SK-N-SH treated with all-trans-retinoic acid at 6 μM for 48 hours (cell line): ENCODE data around the gene ABHD11.

Source experiments
- ATAC-seq: fragments of 200-7000 bp; cut with Tn5 transposase; 3 replicates; pipeline ENCODE4 v1.9.1; 2020; ENCODE audit warnings: mild to moderate bottlenecking, moderate library complexity
- ARNTL ChIP-seq: fragments of 450-650 bp; formaldehyde crosslinking; IDR thresholded peaks from 2 replicates; pipeline ENCODE4 v1.5.0; 2020; ENCODE audit warnings: low read depth, mild to moderate bottlenecking, moderate library complexity, borderline replicate concordance
- BACH2 ChIP-seq: fragments of 250-450 bp; sonication (Bioruptor Pico); IDR thresholded peaks from 2 replicates; pipeline ENCODE4 v1.9.0; 2021; ENCODE audit warnings: mild to moderate bottlenecking, borderline replicate concordance
- CREB5 ChIP-seq: fragments of 250-450 bp; sonication (Bioruptor Pico); IDR thresholded peaks from 2 replicates; pipeline ENCODE4 v1.5.1; 2020; ENCODE audit warnings: low read depth, mild to moderate bottlenecking, moderate library complexity
- CSDC2 ChIP-seq: fragments of 250-450 bp; sonication (Bioruptor Pico); IDR thresholded peaks from 2 replicates; pipeline ENCODE4 v1.5.0; 2020; ENCODE audit warnings: mild to moderate bottlenecking, moderate library complexity
- CSRNP3 ChIP-seq: fragments of 250-450 bp; sonication (Bioruptor Pico); IDR thresholded peaks from 2 replicates; pipeline ENCODE4 v1.5.1; 2021; ENCODE audit warnings: mild to moderate bottlenecking, moderate library complexity
- ISL1 ChIP-seq: fragments of 250-450 bp; sonication (Bioruptor Pico); IDR thresholded peaks from 2 replicates; pipeline ENCODE4 v2.1.2; 2022; ENCODE audit warnings: mild to moderate bottlenecking, moderate library complexity
- OSR1 ChIP-seq: fragments of 250-450 bp; sonication (Bioruptor Pico); IDR thresholded peaks from 2 replicates; pipeline ENCODE4 v1.8.0; 2022; ENCODE audit warnings: moderate library complexity, mild to moderate bottlenecking, inconsistent platforms
- PATZ1 ChIP-seq: fragments of 250-450 bp; sonication (Bioruptor Pico); IDR thresholded peaks from 2 replicates; pipeline ENCODE4 v1.8.0; 2020; ENCODE audit warnings: mild to moderate bottlenecking, moderate library complexity, borderline replicate concordance
- POU6F1 ChIP-seq: fragments of 250-450 bp; sonication (Bioruptor Pico); IDR thresholded peaks from 2 replicates; pipeline ENCODE4 v1.8.0; 2021; ENCODE audit warnings: low read depth, mild to moderate bottlenecking, moderate library complexity, borderline replicate concordance
- RARB ChIP-seq: fragments of 250-450 bp; sonication (Bioruptor Pico); IDR thresholded peaks from 2 replicates; pipeline ENCODE4 v1.8.0; 2021; ENCODE audit warnings: mild to moderate bottlenecking, moderate library complexity
- SNAI2 ChIP-seq: fragments of 250-450 bp; sonication (Bioruptor Pico); IDR thresholded peaks from 2 replicates; pipeline ENCODE4 v1.5.0; 2020; ENCODE audit warnings: mild to moderate bottlenecking, moderate library complexity
- TSHZ2 ChIP-seq: fragments of 250-450 bp; sonication (Bioruptor Pico); IDR thresholded peaks from 2 replicates; pipeline ENCODE4 v1.5.0; 2020; ENCODE audit warnings: mild to moderate bottlenecking, moderate library complexity
- ZFP3 ChIP-seq: fragments of 250-450 bp; sonication (Bioruptor Pico); IDR thresholded peaks from 2 replicates; pipeline ENCODE4 v1.5.0; 2020; ENCODE audit warnings: mild to moderate bottlenecking, moderate library complexity
- ZFP30 ChIP-seq: fragments of 450-650 bp; formaldehyde crosslinking; IDR thresholded peaks from 2 replicates; pipeline ENCODE4 v1.5.0; 2022; ENCODE audit warnings: mild to moderate bottlenecking, moderate library complexity
- ZNF70 ChIP-seq: fragments of 450-650 bp; formaldehyde crosslinking; IDR thresholded peaks from 2 replicates; pipeline ENCODE4 v1.5.0; 2020; ENCODE audit warnings: mild to moderate bottlenecking, moderate library complexity
- ZNF8 ChIP-seq: fragments of 450-650 bp; formaldehyde crosslinking; IDR thresholded peaks from 2 replicates; pipeline ENCODE4 v1.5.0; 2020; ENCODE audit warnings: mild to moderate bottlenecking, moderate library complexity

ABHD11 gene

GRCh38 chr7:73746378-73746777, 7.8 kb upstream of the ABHD11 start (continued):
- no peak for TF ChIP-seq POU6F1 (CRISPR knock-in tag)
- no peak for TF ChIP-seq ZFP3
- no peak for TF ChIP-seq CSDC2

GRCh38 chr7:73742753-73743641, 4.4 kb upstream of the ABHD11 start:
- TF ChIP-seq ZFP30 (CRISPR knock-in tag), result no peak
- TF ChIP-seq ARNTL (CRISPR knock-in tag), result no peak
- ATAC-seq, result no peak

GRCh38 chr7:73742338-73742752, 3.7 kb upstream of the ABHD11 start:
- no peak for TF ChIP-seq CSRNP3 (CRISPR knock-in tag)
- TF ChIP-seq CSDC2, result no peak
- no peak for TF ChIP-seq RARB (CRISPR knock-in tag)
- TF ChIP-seq PATZ1 (CRISPR knock-in tag), result no peak
- no peak for TF ChIP-seq ISL1 (CRISPR knock-in tag)
- TF ChIP-seq SNAI2 (CRISPR knock-in tag), result no peak
- TF ChIP-seq OSR1 (CRISPR knock-in tag), result no peak
- TF ChIP-seq ZNF8 (CRISPR knock-in tag), result no peak
- no peak for TF ChIP-seq ZFP30 (CRISPR knock-in tag)
- TF ChIP-seq TSHZ2 (CRISPR knock-in tag), result no peak
- no peak for TF ChIP-seq ZNF70 (CRISPR knock-in tag)
- ATAC-seq, result no peak

GRCh38 chr7:73741600-73741999, 3.0 kb upstream of the ABHD11 start:
- TF ChIP-seq SNAI2 (CRISPR knock-in tag) (no peak), ZNF70 (CRISPR knock-in tag) (no peak), ISL1 (CRISPR knock-in tag) (no peak), RARB (CRISPR knock-in tag) (no peak), ARNTL (CRISPR knock-in tag) (no peak), ZNF8 (CRISPR knock-in tag) (no peak), CSDC2 (no peak), CREB5 (CRISPR knock-in tag) (no peak), BACH2 (CRISPR knock-in tag) (no peak), ZFP30 (CRISPR knock-in tag) (no peak)
- no peak for ATAC-seq
